Right lobe of liver (tissue), 6 donors: Measurements from ENCODE around the gene BTBD18. TPM values are rescaled to one million over a fixed set of nuclear protein-coding genes. Genes with fewer than 3 reads are reported as not detected.

ENCODE experiments used
- ATAC-seq, 4 donors: fragments of 200-7000 bp; cut with Tn5 transposase; one replicate each; pipeline ENCODE4 v1.9.1; 2020; ENCODE audit warnings: mild to moderate bottlenecking in 4 of 4, moderate library complexity in 4 of 4
- DNase-seq, 3 donors: peaks; one replicate each; pipeline ENCODE4 v3.0.0-alpha.2; 2020
- H3K27ac ChIP-seq, 3 donors: fragments of 200-600 bp; one replicate each; pipeline ENCODE4 v1.8.0; 2022
- H3K27me3 ChIP-seq, 2 donors: fragments of 200-600 bp; one replicate each; pipeline ENCODE4 v1.8.0; 2022
- H3K36me3 ChIP-seq, 4 donors: fragments of 200-600 bp; sonication (generic) in 1 of 4; one replicate each; pipeline versions ENCODE4 v1.5.1 to v1.8.0; 2017 to 2022; ENCODE audit warnings: control low read depth in 1 of 4
- H3K4me1 ChIP-seq, 4 donors: fragments of 200-600 bp; sonication (generic) in 1 of 4; one replicate each; pipeline versions ENCODE4 v1.5.1 to v1.8.0; 2017 to 2022; ENCODE audit warnings: control low read depth in 1 of 4
- H3K4me3 ChIP-seq, 3 donors: fragments of 200-600 bp; one replicate each; pipeline ENCODE4 v1.8.0; 2022
- H3K9me3 ChIP-seq, 4 donors: fragments of 200-600 bp; sonication (generic) in 1 of 4; one replicate each; pipeline versions ENCODE4 v1.5.1 to v1.8.0; 2017 to 2022; ENCODE audit warnings: control low read depth in 1 of 4
- CTCF ChIP-seq, 4 donors: fragments of 200-600 bp in 3 of 4; fragments of 450-650 bp in 1 of 4; IDR thresholded peaks; one replicate each; pipeline versions ENCODE4 v1.5.1 to v1.8.0; 2016 to 2022; ENCODE audit warnings: antibody characterized with exemption in 4 of 4, mild to moderate bottlenecking in 2 of 4
- POLR2A ChIP-seq: fragments of 450-650 bp; IDR thresholded peaks from one replicate; pipeline ENCODE4 v1.6.1; 2017; ENCODE audit warnings: antibody characterized with exemption, mild to moderate bottlenecking
- WGBS: methylation state at CpG from one replicate; pipeline ENCODE4 v1.1.6; 2018; ENCODE audit warnings: low coverage, low lambda C conversion rate; ENCODE audit not compliant: insufficient coverage; ENCODE audit errors: missing lambda C conversion rate; 5-methylcytosine and 5-hydroxymethylcytosine counted together
- intact Hi-C, 2 donors: fragments of 100-400 bp; cut with DNase I; formaldehyde crosslinking; loops; one replicate each; pipeline versions ENCODE4 v1.11.2 to v1.14.1; 2022
- total RNA-seq, 6 experiments: library from RNA; depleted of rRNA in 2 of 6; stranded (reverse); fragments of >200 nt in 2 of 6; fragmentation: NEBNext Ultra II Directional in 3 of 6; extraction: Animal tissue kit (Norgen Biotek cat#: 25700) in 3 of 6; gene quantifications; one replicate each; pipeline versions ENCODE4 v1.1.0 to v1.2.4, GENCODE V29; 2016 to 2023
- donor health status: DM: no; HTN: yes; CAD: no.
- donor health status: DM: no; HTN: no; CAD: no.
- donor health status: DM: no; HTN: no; CAD: no.
- donor health status: DM: no; HTN: yes; CAD: no.
- donor health status: DM: no; HTN: yes; CAD: no.

BTBD18 gene
- total RNA-seq, 6 experiments from 2014 or later, result not detected

- H3K4me1 ChIP-seq, result peaks cover 0 to 32% (median 10%) of the 10 kb centered on the region in 4 donors
- ATAC-seq (peak in 3 of 4 donors; percentile 26 to 44 (median 38)), DNase-seq (no peak)
- H3K4me3 ChIP-seq, result peak overlapping the region; percentile 54 to 60 (median 57)
- TF ChIP-seq POLR2A (no peak), CTCF (IDR thresholded peaks at IDR 0.05) (peak in 3 of 4 donors; percentile 14 to 25 (median 22))
- H3K27ac ChIP-seq, result peak overlapping the region; percentile 89 to 98 (median 95)
- H3K27me3 ChIP-seq, result no peaks in the 10 kb centered on the region
- H3K36me3 ChIP-seq, result no peaks in the 10 kb centered on the region
- no peaks in the 10 kb centered on the region for H3K9me3 ChIP-seq
- intact Hi-C loops, result no loop called here
- 5% methylated on average over 1 of the region's 1 CpG for WGBS
Measured at GRCh38 chr11:57763568-57763967, 11.9 kb upstream of the BTBD18 start.

DNA sequence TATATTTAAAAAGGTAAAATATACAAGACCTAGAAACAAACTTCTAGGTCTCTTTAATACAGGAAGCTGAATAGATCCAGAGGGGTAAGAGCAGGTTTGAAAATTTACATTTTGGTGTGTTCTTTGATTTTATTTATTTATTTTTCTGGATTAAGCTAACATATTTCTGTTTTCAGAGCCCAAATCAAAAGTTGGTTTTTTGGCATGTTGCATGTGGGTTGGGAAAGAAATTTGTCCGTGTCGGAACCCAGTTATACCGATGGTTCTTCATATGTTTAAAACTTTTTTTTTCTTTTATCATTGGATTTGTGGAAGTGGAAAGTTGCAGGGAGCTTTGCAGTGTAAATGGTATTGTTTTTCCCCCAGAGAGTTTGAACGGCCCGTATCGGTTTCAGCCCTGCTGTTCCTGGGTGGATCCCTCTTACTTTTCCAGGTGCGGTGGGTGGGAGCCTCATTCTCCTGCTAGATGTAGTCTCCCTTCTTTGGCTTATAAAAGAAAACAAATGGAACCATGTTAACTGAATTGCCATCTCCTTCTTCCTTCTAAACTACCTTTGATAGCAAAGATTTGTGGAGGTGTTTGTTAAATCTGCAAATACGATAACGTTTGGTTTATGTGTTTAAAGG, 10.7 kb upstream of the BTBD18 start:
- Histone ChIP-seq H3K36me3 (no peaks in the 10 kb centered on the region), H3K4me3 (peak overlapping the region; percentile 54 to 60 (median 57)), H3K9me3 (no peaks in the 10 kb centered on the region), H3K4me1 (peaks cover 0 to 32% (median 10%) of the 10 kb centered on the region in 4 donors), H3K27ac (peak overlapping the region; percentile 89 to 98 (median 95)), H3K27me3 (no peaks in the 10 kb centered on the region)
- ATAC-seq, result peak; percentile 41 to 54 (median 48)
- intact Hi-C loops, result no loop called here
- WGBS, result 0% methylated on average over 9 of the region's 9 CpGs
- no peak for TF ChIP-seq POLR2A
- TF ChIP-seq CTCF (IDR thresholded peaks at IDR 0.05), result no peak
- DNase-seq, result no peak

DNA sequence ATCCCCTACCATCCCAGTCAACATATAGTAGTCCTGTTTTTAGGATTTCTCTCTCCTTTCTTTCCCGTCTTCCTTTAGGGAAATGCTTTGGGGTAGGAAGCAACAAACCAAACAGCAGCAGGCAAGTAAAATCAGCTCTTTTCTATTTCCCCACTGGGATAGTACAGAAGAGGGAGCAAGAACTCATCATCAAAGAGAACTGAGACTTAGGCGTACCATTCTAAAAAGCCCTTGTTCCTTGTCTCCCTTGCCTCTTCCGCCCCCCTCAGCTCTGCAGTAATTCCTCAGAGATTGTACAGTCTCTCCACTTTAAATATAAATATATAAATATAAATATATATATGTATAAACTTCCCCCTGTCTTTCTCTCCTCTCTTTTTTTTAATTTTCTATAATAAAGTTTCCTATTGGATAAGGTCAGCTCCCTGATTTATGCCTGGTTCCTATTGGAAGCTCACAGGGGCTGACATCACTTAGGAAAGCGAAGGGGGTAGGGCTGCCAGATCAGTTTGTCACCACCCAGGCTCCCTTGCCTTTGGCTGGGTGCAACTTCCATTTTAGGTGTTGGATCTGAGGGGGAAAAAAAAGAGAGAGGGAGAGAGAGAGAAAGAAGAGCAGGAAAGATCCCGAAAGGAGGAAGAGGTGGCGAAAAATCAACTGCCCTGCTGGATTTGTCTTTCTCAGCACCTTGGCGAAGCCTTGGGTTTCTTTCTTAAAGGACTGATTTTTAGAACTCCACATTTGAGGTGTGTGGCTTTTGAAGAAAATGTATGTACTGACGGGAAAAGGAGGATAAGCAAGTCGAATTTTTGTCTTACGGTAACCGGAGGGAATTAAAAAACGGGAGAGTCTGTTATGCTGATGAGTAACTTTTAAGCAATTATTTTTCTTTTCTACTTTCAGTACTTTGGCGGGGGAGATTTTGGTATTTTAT, 9.9 kb upstream of the BTBD18 start, which contains the start of gene CTNND1:
CTNND1 (plus strand) TSS at position 502 of the 934 bp plus-strand sequence. CDS start 29,677 bp downstream, outside the sequence.
- TF ChIP-seq CTCF (IDR thresholded peaks at IDR 0.05) (no peak), POLR2A (peak; percentile 91)
- ATAC-seq (peak; percentile 96 to 99 (median 98)), DNase-seq (peak; percentile 83 to 91 (median 85))
- Histone ChIP-seq H3K27me3 (no peaks in the 10 kb centered on the region), H3K4me1 (peaks cover 0 to 31% (median 10%) of the 10 kb centered on the region in 4 donors), H3K9me3 (no peaks in the 10 kb centered on the region), H3K27ac (peak within 1 kb of the TSS; percentile 89 to 98 (median 95)), H3K36me3 (no peaks in the 10 kb centered on the region), H3K4me3 (peak within 1 kb of the TSS; percentile 54 to 60 (median 57))
- 4% methylated on average over 13 of the region's 13 CpGs for WGBS
- intact Hi-C loops, result no loop called here

DNA sequence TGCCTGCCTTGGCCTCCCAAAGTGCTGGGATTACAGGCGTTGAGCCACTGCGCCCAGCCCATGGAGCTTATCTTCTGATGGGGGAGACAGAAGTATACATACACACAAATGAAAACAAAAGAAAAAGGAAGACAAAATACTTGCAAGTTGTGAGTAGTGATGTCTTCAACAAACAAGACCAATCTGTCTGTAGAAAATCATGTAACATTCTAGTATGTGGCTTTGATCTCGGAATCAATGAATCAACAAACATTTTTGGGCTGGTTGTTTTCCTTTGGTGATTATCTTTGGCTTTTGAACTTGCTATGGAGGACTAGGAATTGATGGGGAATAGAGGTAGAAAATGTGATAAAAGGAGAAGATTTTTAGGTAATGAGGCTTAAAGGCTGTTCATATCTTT, 6.6 kb upstream of the BTBD18 start:
- Histone ChIP-seq H3K4me3 (no peak overlapping the region), H3K27me3 (no peaks in the 10 kb centered on the region), H3K27ac (no peak overlapping the region), H3K9me3 (no peaks in the 10 kb centered on the region), H3K4me1 (peaks cover 0 to 5% (median 0%) of the 10 kb centered on the region in 4 donors), H3K36me3 (no peaks in the 10 kb centered on the region)
- WGBS, result 59% methylated on average over 3 of the region's 3 CpGs
- ATAC-seq (no peak), DNase-seq (no peak)
- no peak for TF ChIP-seq CTCF (IDR thresholded peaks at IDR 0.05)
- no peak for TF ChIP-seq POLR2A
- intact Hi-C loops, result no loop called here
